ENCODE measurements around the gene F5. TPM values are rescaled to one million over a fixed set of nuclear protein-coding genes. Genes with fewer than 3 reads are reported as not detected.
"Not testable (repeated sequence)": the region's sequence is repeated elsewhere in the genome, so short reads cannot be mapped to it uniquely, and the experiment has no call there.

The F5 gene
- total RNA-seq, 5 donors from 2014 or later (not counting 1 experiment from before 2014, with no cell fraction given) = 4.2 to 9.7 (median 8.5) TPM

GRCh38 chr1:169509354-169509753 lies 76.9 kb downstream of the F5 start:
- Histone ChIP-seq H3K27ac (ENCODE audit: low read length) (no peak overlapping the region), H3K9me3 (no peaks in the 10 kb centered on the region), H3K36me3 (ENCODE audit: control insufficient read depth in 2 of 2, extremely low read depth in 1 of 2, insufficient read depth in 1 of 2, low read length in 1 of 2) (no peaks in the 10 kb centered on the region), H3K4me3 (ENCODE audit: control insufficient read depth in 1 of 2, extremely low read depth in 1 of 2, low read length in 1 of 2) (no peak overlapping the region), H3K4me1 (ENCODE audit: control insufficient read depth in 1 of 2, extremely low read depth in 1 of 2, insufficient read depth in 2 of 2, low read length in 2 of 2) (peaks cover 3% of the 10 kb centered on the region in 2 experiments), H3K27me3 (replicated peaks in 1 of 2; ENCODE audit: control insufficient read depth in 2 of 2, extremely low read depth in 1 of 2, insufficient read depth in 2 of 2, low read length in 1 of 2) (no peaks in the 10 kb centered on the region)
- H3K27ac Mint-ChIP-seq = no peak overlapping the region
- peaks cover 15 to 20% (median 16%) of the 10 kb centered on the region in 3 donors for H3K4me1 Mint-ChIP-seq
- ChIA-PET CTCF (interaction anchor here (1.0 kb wide), 2 partner anchors 13 to 27 kb away, joined by 3 to 5 read pairs; no protein-coding TSS in a partner anchor), POLR2A (interaction anchor here in 1 of 2 donors (0.7 kb wide), 1 partner anchor 281 kb away, joined by 6 read pairs; no protein-coding TSS in a partner anchor)
- ATAC-seq (replicated peaks in 1 of 4) = no peak
- H3K36me3 Mint-ChIP-seq = peaks cover 6% of the 10 kb centered on the region
- no peak overlapping the region for H3K4me3 Mint-ChIP-seq
- no CpG with 5 or more reads among the region's 1 CpG for WGBS (ENCODE audit: insufficient coverage)
- H3K9me3 Mint-ChIP-seq = no peaks in the 10 kb centered on the region
- H3K27me3 Mint-ChIP-seq = no peaks in the 10 kb centered on the region
- no peak for DNase-seq

- no peaks in the 10 kb centered on the region for H3K27me3 ChIP-seq (replicated peaks in 1 of 2; ENCODE audit: control insufficient read depth in 2 of 2, extremely low read depth in 1 of 2, insufficient read depth in 2 of 2, low read length in 1 of 2)
- CTCF ChIA-PET = interaction anchor here (1.0 kb wide), 2 partner anchors 12 to 26 kb away, joined by 3 to 5 read pairs; no protein-coding TSS in a partner anchor
- H3K4me1 ChIP-seq (ENCODE audit: control insufficient read depth in 1 of 2, extremely low read depth in 1 of 2, insufficient read depth in 2 of 2, low read length in 2 of 2) = peaks cover 3% of the 10 kb centered on the region in 2 experiments
- H3K27ac ChIP-seq (ENCODE audit: low read length) = peak overlapping the region; percentile 2
- Mint-ChIP-seq H3K4me1 (peaks cover 15 to 20% (median 16%) of the 10 kb centered on the region in 3 donors), H3K9me3 (no peaks in the 10 kb centered on the region), H3K4me3 (peak overlapping the region in 2 of 3 donors; percentile 8 to 18), H3K27me3 (no peaks in the 10 kb centered on the region), H3K36me3 (peaks cover 6% of the 10 kb centered on the region), H3K27ac (peak overlapping the region; percentile 78 to 79)
- no peaks in the 10 kb centered on the region for H3K9me3 ChIP-seq
- WGBS (ENCODE audit: insufficient coverage) = 60% methylated on average over 1 of the region's 3 CpGs
- H3K36me3 ChIP-seq (ENCODE audit: control insufficient read depth in 2 of 2, extremely low read depth in 1 of 2, insufficient read depth in 1 of 2, low read length in 1 of 2) = no peaks in the 10 kb centered on the region
- ATAC-seq (replicated peaks in 1 of 4) = peak in 1 of 4 experiments; percentile 35
- H3K4me3 ChIP-seq (ENCODE audit: control insufficient read depth in 1 of 2, extremely low read depth in 1 of 2, low read length in 1 of 2) = no peak overlapping the region
- DNase-seq = no peak
- POLR2A ChIA-PET = interaction anchor here in 1 of 2 donors (0.7 kb wide), 1 partner anchor 280 kb away, joined by 6 read pairs; no protein-coding TSS in a partner anchor
Observed at GRCh38 chr1:169508432-169509338, 77.6 kb downstream of the F5 start.

GRCh38 chr1:169507413-169507812 lies 78.9 kb downstream of the F5 start:
- no peaks in the 10 kb centered on the region for H3K27me3 Mint-ChIP-seq
- no CpG with 5 or more reads among the region's 2 CpGs for WGBS (ENCODE audit: insufficient coverage)
- Histone ChIP-seq H3K9me3 (no peaks in the 10 kb centered on the region), H3K27ac (ENCODE audit: low read length) (no peak overlapping the region), H3K36me3 (ENCODE audit: control insufficient read depth in 2 of 2, extremely low read depth in 1 of 2, insufficient read depth in 1 of 2, low read length in 1 of 2) (no peaks in the 10 kb centered on the region), H3K4me3 (ENCODE audit: control insufficient read depth in 1 of 2, extremely low read depth in 1 of 2, low read length in 1 of 2) (no peak overlapping the region), H3K4me1 (ENCODE audit: control insufficient read depth in 1 of 2, extremely low read depth in 1 of 2, insufficient read depth in 2 of 2, low read length in 2 of 2) (peaks cover 3% of the 10 kb centered on the region in 2 experiments), H3K27me3 (replicated peaks in 1 of 2; ENCODE audit: control insufficient read depth in 2 of 2, extremely low read depth in 1 of 2, insufficient read depth in 2 of 2, low read length in 1 of 2) (no peaks in the 10 kb centered on the region)
- peaks cover 15 to 20% (median 16%) of the 10 kb centered on the region in 3 donors for H3K4me1 Mint-ChIP-seq
- ATAC-seq (replicated peaks in 1 of 4) = no peak
- no peaks in the 10 kb centered on the region for H3K36me3 Mint-ChIP-seq
- H3K9me3 Mint-ChIP-seq = no peaks in the 10 kb centered on the region
- POLR2A ChIA-PET = interaction anchor here (0.5 to 1.0 kb wide), 2 partner anchors 10 to 1267 kb away, joined by 4 to 9 read pairs; no protein-coding TSS in a partner anchor
- DNase-seq = no peak
- CTCF ChIA-PET = interaction anchor here in 1 of 2 donors (0.6 kb wide), 1 partner anchor 168 kb away, joined by 3 read pairs; no protein-coding TSS in a partner anchor
- H3K4me3 Mint-ChIP-seq = no peak overlapping the region
- peak overlapping the region in 1 of 2 donors; percentile 23 for H3K27ac Mint-ChIP-seq

- H3K9me3 ChIP-seq; H3K4me3 ChIP-seq (ENCODE audit: control insufficient read depth in 1 of 2, extremely low read depth in 1 of 2, low read length in 1 of 2); H3K27ac Mint-ChIP-seq; H3K27ac ChIP-seq (ENCODE audit: low read length); H3K36me3 ChIP-seq (ENCODE audit: control insufficient read depth in 2 of 2, extremely low read depth in 1 of 2, insufficient read depth in 1 of 2, low read length in 1 of 2); CTCF ChIA-PET; ATAC-seq (replicated peaks in 1 of 4); DNase-seq; H3K4me3 Mint-ChIP-seq; H3K27me3 ChIP-seq (replicated peaks in 1 of 2; ENCODE audit: control insufficient read depth in 2 of 2, extremely low read depth in 1 of 2, insufficient read depth in 2 of 2, low read length in 1 of 2); H3K36me3 Mint-ChIP-seq; H3K9me3 Mint-ChIP-seq; H3K27me3 Mint-ChIP-seq; POLR2A ChIA-PET; H3K4me1 ChIP-seq (ENCODE audit: control insufficient read depth in 1 of 2, extremely low read depth in 1 of 2, insufficient read depth in 2 of 2, low read length in 2 of 2): not testable (repeated sequence)
- WGBS (ENCODE audit: insufficient coverage) = no CpG with 5 or more reads among the region's 2 CpGs
- peaks cover 5 to 11% (median 6%) of the 10 kb centered on the region in 3 donors for H3K4me1 Mint-ChIP-seq
Observed at GRCh38 chr1:169503601-169504000, 82.7 kb downstream of the F5 start.

- no peaks in the 10 kb centered on the region for H3K4me1 Mint-ChIP-seq
- Histone ChIP-seq H3K27me3 (replicated peaks in 1 of 2; ENCODE audit: control insufficient read depth in 2 of 2, extremely low read depth in 1 of 2, insufficient read depth in 2 of 2, low read length in 1 of 2) (peaks cover 0 to 3% of the 10 kb centered on the region in 2 experiments), H3K4me1 (ENCODE audit: control insufficient read depth in 1 of 2, extremely low read depth in 1 of 2, insufficient read depth in 2 of 2, low read length in 2 of 2) (no peaks in the 10 kb centered on the region), H3K9me3 (no peaks in the 10 kb centered on the region), H3K27ac (ENCODE audit: low read length) (no peak overlapping the region), H3K4me3 (ENCODE audit: control insufficient read depth in 1 of 2, extremely low read depth in 1 of 2, low read length in 1 of 2) (no peak overlapping the region), H3K36me3 (ENCODE audit: control insufficient read depth in 2 of 2, extremely low read depth in 1 of 2, insufficient read depth in 1 of 2, low read length in 1 of 2) (no peaks in the 10 kb centered on the region)
- ATAC-seq (replicated peaks in 1 of 4) (no peak), DNase-seq (no peak)
- no peak overlapping the region for H3K4me3 Mint-ChIP-seq
- peaks cover 8 to 14% of the 10 kb centered on the region in 2 donors for H3K27me3 Mint-ChIP-seq
- H3K27ac Mint-ChIP-seq = no peak overlapping the region
- peaks cover 0 to 5% (median 0%) of the 10 kb centered on the region in 3 donors for H3K9me3 Mint-ChIP-seq
- CTCF ChIA-PET = interaction anchor here in 1 of 2 donors (0.6 kb wide), 1 partner anchor 13 kb away, joined by 3 read pairs; no protein-coding TSS in a partner anchor
- POLR2A ChIA-PET = no interaction called here
- H3K36me3 Mint-ChIP-seq = no peaks in the 10 kb centered on the region
Observed at GRCh38 chr1:169499807-169500206, 86.5 kb downstream of the F5 start.

GRCh38 chr1:169497317-169497716 lies 89.0 kb downstream of the F5 start:
- no CpG with 5 or more reads among the region's 2 CpGs for WGBS (ENCODE audit: insufficient coverage)

More at GRCh38 chr1:169497317-169497716, 89.0 kb downstream of the F5 start:
- H3K36me3 Mint-ChIP-seq = no peaks in the 10 kb centered on the region
- H3K4me3 Mint-ChIP-seq = no peak overlapping the region
- DNase-seq = no peak
- H3K27ac Mint-ChIP-seq = no peak overlapping the region
- H3K9me3 Mint-ChIP-seq = peaks cover 0 to 5% (median 0%) of the 10 kb centered on the region in 3 donors
- Histone ChIP-seq H3K36me3 (ENCODE audit: control insufficient read depth in 2 of 2, extremely low read depth in 1 of 2, insufficient read depth in 1 of 2, low read length in 1 of 2) (no peaks in the 10 kb centered on the region), H3K4me3 (ENCODE audit: control insufficient read depth in 1 of 2, extremely low read depth in 1 of 2, low read length in 1 of 2) (no peak overlapping the region), H3K4me1 (ENCODE audit: control insufficient read depth in 1 of 2, extremely low read depth in 1 of 2, insufficient read depth in 2 of 2, low read length in 2 of 2) (no peaks in the 10 kb centered on the region), H3K27ac (ENCODE audit: low read length) (no peak overlapping the region), H3K27me3 (replicated peaks in 1 of 2; ENCODE audit: control insufficient read depth in 2 of 2, extremely low read depth in 1 of 2, insufficient read depth in 2 of 2, low read length in 1 of 2) (peaks cover 0 to 5% of the 10 kb centered on the region in 2 experiments), H3K9me3 (no peaks in the 10 kb centered on the region)
- ChIA-PET CTCF (interaction anchor here in 1 of 2 donors (1.2 kb wide), 1 partner anchor 12 kb away, joined by 5 read pairs; no protein-coding TSS in a partner anchor), POLR2A (interaction anchor here in 1 of 2 donors (0.6 kb wide), 1 partner anchor 10 kb away, joined by 4 read pairs; no protein-coding TSS in a partner anchor)
- H3K27me3 Mint-ChIP-seq = peaks cover 12 to 14% of the 10 kb centered on the region in 2 donors
- no peak for ATAC-seq (replicated peaks in 1 of 4)
- no peaks in the 10 kb centered on the region for H3K4me1 Mint-ChIP-seq
